IPS DF 4.7 (cell line): ENCODE measurements around the gene SGSM2.

Source experiments
- DNase-seq: peaks from one replicate; pipeline ENCODE4 v3.0.0-alpha.2; 2013; ENCODE audit warnings: low spot score; ENCODE audit errors: extremely low read depth

The SGSM2 gene

DNA sequence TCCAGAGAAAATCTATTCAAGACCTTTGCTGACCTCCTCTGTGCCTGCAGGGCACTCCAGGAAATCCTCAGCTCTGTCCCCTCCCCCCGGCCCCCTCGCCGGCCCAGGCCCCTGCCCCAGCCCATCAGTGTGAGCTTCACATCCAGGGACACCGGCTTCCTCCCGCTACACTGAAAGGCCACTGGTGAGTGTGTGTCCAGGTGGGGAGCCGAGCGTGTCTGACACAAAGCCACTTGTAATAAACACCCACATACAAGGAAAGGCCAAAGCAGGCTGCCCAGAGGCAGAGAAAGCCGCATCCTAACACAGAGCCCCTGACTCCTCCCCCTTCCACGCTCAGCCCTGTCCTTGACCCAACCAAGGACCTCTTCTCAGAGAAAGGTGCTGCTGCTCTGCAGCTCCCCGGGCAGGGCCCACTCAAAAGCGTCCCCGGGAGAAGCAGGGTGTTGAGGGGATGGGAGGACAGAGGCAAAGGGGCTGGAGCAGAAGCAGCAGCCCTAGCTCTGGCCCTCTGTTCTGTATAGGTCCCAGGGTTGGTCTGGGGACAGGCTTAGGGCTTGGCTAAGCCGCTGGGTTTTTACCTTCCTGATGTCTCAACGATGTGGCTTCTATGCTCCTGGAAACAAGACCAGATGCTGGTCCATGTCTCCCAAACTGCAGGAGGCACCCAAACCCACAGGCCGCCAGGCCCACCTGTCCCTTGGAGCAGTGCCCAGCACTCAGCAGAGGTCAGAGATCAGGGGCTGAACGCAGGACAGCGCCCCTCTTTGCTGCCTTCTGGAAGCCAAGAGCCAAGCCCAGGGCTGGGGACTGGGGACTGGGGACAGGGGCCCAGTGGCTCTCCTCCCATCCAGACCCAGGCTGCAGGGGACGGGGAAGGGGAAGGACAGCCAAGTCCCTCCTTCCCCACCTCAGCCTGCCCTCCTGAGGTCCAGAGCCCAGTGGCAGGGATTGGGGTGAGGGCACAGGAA, 48.2 kb downstream of the SGSM2 start:
- no peak for DNase-seq

DNA sequence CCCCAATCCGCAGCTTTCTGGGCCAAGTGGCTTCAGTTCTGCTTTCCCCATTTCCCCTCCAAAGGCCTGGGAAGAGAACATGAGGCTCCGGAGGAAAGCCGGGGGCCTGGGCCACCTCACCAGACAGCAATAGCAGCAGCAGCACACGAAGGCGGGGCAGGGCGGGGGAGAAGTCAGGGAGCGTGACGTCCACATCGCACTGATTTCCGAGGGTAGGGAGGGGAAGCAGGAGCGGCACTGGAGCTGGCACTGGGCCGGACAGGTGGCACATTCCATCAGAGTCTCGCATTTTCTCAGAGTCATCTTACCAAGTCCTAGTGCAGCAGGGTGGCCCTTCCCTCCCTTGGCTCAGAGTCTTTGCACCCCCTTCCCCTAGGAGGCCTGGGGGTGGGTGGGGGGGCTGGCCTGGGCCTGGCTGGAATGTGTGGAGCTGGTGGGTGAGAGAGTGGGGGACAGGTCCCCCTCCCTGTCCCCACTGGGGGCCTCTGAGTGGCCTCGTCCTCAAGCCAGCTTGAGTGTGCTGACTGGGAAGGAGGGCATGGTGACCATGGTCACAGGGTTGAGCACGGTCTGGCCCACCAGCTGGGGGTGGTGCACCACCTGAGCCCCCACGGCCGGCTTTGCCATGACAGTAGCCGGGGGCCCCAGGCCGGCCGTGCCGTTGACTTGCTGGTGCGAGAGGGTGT, 49.2 kb downstream of the SGSM2 start:
- DNase-seq = no peak

DNA sequence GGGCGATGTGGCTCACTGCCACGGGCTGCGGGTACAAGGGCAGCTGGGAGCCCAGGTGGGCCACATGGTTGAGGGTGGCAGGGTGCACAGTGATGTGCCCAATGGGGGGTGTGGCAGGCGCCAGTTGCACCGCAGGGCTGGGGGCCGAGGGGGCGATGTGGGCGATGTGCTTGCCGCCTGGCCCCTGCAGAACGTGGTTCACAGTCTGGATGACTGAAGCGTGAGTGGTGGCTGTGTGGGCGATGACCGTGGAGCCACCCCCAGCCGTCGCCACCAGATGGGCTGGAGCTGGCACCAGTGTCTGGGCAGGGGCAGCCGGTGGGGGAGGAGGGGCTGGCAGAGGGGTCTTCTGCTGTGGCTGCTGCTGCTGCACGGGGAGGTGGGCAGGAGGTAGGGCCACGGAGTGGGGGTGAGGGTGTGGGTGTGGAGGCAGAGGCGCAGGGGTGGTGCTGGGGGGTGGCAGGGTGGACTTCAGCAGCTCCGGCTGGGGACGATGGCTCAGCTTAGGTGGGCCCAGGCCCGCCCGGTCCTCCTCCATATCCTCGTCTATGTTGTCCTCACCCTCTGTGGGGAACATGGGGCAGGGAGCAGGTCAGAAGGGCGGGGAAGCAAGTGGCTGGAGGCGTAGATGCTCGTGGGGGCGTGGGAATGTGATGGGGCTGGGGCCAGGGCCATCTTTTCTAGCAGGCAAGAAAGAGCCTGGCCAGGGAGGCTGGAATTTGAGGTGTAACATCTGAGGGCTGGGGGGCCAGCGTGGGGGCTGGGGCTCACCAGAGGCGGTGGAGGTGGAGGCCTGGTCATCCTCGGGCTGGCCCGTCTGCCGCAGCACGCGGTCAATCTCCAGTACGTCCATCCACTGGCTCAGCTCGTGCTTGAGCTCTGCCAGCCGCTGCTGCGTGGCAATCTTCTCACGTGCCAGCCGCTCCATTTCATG, 50.1 kb downstream of the SGSM2 start:
- no peak for DNase-seq

DNA sequence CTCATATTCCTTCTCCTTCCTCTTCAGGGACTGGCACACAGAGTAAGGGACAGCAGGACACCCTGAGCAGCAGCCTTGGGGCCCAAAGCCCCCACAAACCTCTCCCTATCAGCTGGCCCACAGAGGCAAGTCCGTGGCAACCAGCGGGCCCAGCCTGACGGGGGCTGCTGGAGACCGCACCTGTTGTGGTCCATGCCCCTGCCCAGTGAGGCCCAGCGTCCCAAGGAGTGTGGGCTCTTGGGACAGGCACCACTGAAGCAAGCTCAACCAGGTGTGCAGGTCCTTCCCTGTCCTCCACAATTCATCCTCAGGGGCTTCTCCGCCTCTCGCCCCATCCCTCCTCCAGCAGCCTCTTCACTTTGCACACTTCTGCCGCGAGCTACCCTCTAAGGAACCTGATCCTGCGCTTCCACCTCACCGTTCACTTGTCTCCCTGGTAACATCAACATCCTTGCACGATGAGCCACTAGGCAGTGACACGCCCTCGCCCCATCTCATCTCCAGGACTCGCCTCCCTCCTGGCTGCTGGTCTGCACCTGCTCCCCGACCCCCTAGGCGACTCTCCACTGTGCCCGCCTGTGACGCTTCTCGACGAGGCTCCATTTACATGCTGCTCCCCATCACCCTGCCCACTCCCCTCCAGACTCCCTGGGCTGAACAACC, 50.9 kb downstream of the SGSM2 start:
- no peak for DNase-seq

DNA sequence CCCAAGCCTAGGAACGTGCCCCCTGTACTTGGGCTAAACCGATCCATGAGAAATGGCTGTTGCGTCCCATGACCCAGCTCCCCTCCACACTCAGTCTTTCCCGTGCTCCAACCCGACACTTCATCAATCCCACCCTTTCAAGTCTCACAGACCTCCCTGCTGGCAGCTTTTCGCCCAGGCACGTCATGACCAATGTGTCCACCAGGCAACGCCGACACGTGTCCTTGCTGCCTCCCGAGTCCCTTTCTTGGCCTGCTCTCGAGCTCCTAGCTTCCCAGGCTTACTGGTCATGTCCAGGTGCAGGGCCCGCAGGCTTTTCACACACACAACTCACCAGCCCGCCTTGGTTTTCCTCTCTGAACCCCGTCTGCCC, 51.4 kb downstream of the SGSM2 start:
- DNase-seq = no peak

DNA sequence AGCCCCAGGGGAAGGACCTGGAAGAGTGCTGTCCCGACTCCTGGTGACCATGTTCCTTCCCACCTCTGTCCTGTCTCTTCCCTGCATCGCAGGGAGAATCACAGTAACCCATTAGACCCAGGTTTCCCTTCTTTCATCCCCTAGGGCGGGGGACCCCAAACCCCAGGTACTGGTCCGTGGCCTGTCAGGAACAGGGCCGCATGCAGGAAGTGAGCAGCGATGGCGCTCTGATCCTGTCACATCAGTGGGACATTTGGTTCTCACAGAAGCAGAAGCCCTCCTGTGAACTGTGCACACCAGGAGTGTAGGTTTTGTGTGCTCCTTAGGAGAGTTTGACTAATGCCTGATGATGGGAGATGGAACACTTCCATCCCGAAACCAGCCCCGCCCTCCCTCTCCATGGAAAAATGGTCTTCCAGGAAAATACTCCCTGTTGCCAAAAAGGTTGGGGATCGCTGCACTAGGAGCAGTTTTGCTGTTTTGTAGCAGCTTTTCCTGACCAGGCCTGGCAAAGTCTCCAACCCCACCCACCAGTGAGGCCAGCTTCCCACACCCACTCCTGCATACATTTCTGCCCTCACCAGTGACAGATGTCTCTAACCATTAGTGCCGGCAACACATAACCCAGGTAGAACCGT, 53.0 kb downstream of the SGSM2 start:
- no peak for DNase-seq

DNA sequence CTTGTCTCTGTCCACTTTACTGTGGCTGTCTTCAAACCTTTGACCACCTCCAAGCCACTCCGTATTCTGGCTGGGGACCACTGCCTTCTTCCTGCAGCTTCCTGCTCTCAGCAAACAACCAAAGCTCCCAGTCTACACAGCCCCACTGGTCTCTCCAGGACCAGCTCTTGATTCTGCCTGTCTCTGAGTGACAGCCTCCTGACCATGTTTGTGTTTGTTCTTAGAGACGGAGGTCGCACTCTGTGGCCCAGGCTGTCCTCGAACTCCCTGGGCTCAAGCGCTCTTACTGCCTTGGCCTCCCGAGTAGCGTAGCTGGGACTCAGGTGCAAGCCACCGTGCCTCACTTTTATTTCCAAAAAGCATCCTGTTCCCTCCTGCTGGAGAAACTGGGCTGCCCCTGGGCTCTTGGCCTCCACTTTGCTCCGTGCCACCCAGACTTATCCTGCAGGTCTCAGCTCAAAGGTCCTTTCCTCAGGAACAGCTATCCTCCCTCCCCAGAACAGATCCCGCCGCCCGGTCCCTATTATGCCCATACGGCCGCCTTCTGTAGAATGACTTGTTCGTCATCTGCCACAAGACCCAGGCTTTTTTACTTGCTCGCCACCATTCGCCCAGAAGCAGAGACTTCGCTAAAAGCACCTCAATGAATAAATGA, 54.4 kb downstream of the SGSM2 start:
- DNase-seq = no peak

DNA sequence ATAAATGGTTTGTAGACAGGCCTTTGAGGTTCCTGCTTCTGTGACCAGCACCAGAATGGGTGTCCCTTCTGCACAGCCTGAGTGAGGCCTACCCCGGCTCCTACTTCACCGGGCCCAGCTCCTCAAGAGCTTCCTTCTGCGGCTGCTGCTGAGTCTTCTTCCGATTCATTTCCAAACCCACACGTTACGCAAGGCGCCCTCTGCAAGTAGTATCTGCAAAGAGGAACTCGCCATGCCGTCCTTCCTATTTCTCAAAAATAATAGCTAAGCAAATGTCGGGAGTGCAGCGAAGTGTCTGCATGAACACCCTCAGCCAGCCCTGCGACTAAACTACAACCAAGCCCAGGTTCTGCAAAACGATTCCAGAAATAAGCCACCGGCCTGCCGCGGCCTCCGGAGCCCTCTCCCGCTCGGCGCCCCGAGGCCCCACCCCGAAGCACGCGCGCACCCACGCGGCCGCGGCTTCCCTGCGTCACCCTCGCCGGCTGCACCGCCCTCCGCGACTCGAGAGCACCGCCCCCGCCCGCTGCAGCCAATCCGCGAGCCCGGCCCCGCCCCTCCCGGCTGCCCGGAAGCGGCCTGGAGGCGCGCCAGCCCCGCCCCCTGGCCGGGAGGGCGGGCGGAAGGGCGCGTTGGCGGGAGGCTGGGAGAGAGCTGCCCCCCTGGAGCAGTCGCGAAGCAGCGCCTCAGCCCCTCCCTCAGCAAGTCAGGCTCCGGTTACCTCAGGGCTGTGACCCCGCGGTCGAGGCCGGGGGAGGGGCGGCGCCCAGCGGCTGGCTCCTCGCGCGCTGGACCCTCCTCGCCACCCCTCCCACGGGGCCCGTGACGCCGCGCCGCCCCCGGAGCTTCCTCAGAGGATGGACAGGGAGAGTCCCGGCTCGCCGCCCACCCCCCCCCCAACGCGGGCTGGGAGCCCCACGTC, 55.2 kb downstream of the SGSM2 start:
- no peak for DNase-seq

DNA sequence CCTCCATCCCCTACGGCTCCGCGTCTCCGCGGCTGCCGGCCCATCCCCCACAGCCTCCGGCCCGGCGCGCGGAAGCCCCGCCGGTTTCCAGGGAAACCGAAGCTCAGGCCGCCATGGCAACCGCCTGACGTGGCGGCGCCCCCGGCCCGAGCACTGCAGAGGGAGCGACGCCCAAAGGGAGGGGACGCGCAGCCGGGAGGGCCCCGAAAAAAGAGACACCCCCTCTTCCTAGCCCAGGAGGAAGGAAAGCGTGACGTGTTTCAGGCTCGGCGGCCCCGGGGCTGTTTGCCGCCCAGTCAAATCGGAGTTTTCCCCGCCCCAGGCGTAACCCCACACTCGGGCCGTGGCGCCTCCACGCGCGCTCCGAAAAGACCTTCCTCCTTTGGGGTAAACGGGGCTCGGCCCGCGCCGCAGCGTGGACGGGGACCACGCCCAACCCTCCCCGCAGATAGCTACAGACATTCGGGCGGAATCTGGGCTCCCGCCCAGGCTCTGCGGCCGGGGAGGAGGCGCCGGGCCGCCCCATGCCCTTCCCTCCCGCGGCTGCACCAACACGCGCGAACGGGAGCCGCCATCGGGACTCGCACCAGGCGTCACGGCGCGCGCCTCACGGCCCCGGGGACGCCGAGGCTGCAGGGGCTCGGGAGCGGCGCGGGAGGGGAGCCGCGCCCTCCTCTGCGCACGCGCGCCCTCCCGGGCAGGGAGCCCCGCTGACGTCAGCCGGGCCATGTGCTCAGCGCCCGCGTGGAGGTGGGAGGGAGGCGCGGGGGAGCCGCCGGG, 56.1 kb downstream of the SGSM2 start:
- no peak for DNase-seq

DNA sequence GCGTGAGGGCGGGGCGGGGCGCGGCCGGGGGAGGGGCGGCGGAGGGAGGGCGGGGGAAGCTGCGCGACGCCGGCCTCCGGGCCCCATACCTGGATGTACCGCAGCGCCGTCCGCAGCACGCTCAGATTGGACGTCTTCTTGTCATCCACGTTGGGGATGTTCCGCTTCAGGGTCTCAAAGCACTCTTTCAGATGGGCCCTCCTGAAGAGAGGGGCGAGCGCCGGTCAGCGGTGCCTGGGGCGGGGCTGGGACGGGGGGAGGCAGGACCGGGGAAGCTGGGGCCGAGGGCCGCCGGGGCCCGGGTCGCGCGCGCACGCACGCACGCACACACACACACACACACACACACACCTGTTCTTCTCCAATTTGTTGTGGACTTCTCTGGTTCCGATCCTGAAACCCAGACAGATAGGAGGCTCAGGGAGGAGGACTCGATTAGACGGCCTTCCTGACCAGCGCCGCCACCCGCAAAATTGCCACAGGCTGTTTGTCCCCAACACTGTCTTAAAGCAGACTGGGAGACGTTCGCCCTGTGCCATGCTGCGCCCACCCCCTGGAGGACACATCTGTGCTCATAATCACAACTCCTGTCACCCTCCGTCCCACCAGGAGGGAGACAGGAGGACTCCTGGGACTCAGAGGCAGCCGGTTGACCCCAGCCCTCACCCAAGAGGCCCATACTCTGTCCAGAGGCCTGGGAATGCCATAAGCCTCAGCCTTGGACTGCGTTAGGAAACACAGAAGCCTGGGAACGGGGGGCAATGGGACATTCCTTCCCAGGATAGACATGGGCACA, 56.9 kb downstream of the SGSM2 start:
- DNase-seq = no peak

DNA sequence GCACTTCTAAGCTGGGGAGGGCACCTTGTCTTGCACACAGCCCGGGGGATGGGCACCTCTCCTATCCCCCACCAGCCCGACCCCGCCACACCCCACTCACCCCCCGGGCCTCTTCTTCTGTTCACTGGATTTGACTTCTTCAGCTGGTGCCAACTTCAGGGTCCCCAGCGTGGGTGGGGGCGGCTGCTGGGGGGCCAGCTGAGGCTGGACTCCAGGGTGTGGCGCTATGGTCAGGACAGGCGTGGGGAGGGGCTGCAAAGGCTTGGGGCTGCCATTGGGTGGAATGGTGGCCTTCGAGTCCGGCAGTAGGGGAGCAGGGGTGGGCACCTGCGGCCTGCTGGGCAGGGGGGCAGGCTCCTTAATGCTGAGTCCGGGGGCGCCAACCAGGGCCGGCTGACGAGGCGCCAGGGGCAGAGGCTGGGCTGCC, 57.5 kb downstream of the SGSM2 start:
- no peak for DNase-seq

DNA sequence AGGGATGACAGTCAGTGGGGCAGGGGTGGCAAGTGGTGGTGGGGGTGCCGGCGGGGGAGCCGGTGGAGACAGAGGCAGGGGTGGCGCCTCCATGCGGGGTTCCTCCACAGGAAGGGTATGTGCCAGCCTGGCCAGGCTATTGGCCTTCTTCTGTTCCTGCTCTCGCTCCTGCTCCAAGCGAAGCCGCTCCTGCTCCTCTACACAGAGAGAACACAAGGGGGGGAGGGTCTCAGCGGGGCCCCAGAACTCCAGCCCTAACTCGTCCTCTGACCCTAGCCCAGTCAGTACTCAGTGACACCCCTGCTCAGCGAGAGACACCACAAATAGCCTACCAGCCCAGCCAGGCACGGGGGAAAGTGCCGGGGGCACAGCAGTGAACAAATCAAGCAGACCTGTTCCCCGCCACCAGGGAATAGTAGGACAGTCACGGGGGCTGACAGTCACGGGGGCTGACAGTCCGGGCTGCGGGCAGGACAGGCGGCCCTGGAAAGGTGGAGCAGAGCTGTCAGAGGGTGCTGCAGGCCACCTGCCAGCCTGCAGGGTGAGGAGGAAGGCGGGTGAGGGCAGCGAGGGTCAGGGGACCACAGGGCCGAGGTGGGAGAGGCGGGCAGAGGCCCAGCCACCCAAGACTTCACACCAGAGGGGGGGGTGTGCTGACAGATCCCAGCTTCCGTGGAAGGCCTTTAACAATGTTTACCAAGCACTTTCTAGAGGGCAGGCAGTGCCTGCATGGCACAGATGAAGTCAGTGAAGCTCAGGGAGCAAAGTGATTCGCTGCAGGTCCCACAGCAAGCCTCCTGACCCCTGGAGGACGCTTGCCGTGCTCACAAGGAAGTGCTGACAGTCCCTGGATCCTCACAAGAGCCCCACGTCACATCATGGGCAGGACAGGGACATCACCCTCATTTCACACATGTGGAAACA, 58.2 kb downstream of the SGSM2 start:
- DNase-seq = no peak

DNA sequence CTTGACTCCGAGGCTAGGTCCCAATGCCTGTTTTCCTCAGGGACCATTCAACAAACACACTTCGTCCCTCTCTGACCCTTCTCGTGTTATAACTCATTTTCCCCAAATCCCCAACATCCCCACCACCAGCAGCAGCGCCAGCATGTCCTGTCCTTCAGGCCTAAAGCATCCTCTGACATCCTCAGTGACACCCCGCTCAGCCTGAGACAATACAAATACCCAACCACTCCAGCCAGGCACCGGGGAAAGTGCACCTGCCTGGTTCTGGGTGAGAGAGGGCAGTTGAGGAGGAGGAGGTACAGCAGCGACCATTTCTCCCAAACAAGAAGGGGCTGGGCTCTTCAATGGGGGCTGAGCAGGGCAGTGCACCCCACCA, 58.9 kb downstream of the SGSM2 start:
- DNase-seq = no peak

DNA sequence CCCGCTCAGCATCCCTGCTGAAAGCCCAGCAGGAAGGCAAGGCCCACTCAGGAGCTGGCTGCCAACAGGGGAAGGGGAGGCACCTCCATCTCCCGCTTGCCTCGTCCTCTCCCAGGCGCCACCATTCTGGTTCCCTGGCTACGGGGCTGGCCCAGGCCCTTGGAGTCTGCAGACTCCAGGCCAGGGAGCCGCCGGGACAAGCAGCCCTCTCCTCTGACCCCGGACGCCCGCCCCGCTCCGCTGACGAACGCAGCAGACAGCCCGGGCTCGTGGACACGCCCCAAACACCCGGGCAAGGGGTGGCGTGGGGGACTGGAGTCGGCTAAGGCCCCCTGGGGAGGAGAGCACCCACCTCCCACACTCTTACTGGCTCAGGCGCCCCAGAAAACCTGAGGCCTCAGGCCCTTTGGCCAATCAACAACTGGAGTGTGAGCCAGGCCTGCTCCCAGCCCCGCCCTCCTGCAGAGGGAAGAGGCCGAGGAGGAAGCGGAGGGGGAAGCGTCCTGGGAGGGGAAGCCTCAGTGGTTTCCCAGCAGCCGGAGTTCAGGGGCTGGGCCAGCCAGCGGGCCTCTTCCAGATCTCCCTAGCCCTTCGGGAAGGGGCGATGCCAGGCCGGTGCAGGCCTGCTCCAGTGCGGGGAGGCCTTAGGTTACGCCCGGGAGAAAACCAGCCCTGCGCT, 59.4 kb downstream of the SGSM2 start:
- DNase-seq = no peak

DNA sequence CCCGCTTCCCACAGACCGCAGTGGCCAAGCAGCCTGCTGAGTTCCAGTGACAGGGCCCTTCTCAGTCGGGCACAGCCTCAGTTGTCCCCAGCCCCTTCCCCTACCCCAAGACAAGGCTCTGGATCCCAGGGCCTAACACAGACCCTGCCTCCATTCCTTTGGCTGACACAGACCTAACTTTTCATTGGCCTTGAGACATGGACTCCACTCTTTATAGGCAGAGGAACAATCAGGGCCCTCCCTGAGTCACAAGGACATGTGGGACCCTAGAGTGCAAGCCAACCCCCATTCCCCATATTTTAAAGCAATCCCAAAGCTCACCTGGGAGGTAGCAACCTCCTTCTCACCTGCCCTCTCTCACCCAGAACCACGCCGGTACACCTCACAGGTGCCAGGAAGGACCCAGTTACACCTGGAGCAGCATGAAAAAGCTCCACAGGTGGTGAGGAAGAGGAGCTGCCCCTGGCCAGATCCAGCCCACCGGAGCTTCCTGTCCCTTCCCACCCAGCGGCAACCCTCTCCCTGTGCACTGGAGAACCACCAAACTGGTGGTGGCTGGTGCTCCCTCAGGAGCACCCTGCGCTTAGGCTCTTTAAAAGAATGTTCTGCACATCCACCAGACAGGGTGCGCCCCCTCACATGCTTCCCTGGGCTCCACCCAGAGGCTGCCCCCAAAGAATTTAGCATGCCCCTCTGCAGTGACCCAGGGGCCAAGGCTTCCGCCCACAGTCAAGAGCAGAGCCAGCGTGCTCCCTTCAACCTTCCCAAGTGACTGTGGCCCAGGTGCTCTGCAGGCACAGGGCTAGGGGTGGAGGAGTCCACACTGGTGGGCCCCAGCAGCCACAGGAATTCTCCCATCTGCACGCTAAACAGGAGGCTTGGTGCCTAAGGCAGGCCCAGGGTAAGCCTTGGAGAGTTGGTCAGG, 60.2 kb downstream of the SGSM2 start:
- no peak for DNase-seq
